PC-9 (cell line): Measurements from ENCODE around the gene CETN3. TPM values are rescaled to one million over a fixed set of nuclear protein-coding genes. Genes with fewer than 3 reads are reported as not detected.

ENCODE experiments used
- BruUV-seq: library from RNA; stranded (reverse); fragments of 400-500 nt; replicated peaks from 2 replicates; lab custom pipeline; 2021; lab: Mats Ljungman, UMichigan
- CTCF ChIA-PET: fragments of 300-600 bp; sonication (Branson Sonifier 250); formaldehyde crosslinking; loops from one replicate; lab custom pipeline; 2022; ENCODE audit warnings: antibody characterized with exemption; lab: Charles Lee
- POLR2A ChIA-PET: fragments of 300-600 bp; sonication (Branson Sonifier 250); formaldehyde crosslinking; loops from one replicate; lab custom pipeline; 2022; ENCODE audit warnings: antibody characterized with exemption; ENCODE audit not compliant: unreplicated experiment; lab: Charles Lee
- DNase-seq, 2 experiments: peaks; one replicate each; pipeline versions ENCODE4 v3.0.0 to v3.0.0-alpha.2; 2015 to 2022; ENCODE audit warnings: mixed read lengths in 1 of 2
- H2AFZ ChIP-seq: fragments of 200-600 bp; sonication (generic); 2 replicates; pipeline ENCODE4 v1.8.1; 2017; ENCODE audit warnings: antibody characterized with exemption
- H3F3A ChIP-seq: fragments of 200-600 bp; sonication (generic); 2 replicates; pipeline ENCODE4 v1.8.1; 2017; ENCODE audit warnings: antibody characterized with exemption, mild to moderate bottlenecking, low read depth; ENCODE audit not compliant: insufficient read depth
- H3K27ac ChIP-seq: fragments of 200-600 bp; sonication (generic); 2 replicates; pipeline ENCODE4 v1.6.1; 2016; ENCODE audit warnings: mixed run types
- H3K27me3 ChIP-seq: fragments of 200-600 bp; sonication (generic); 2 replicates; pipeline ENCODE4 v1.6.1; 2016; ENCODE audit warnings: low read depth, mixed run types; ENCODE audit not compliant: insufficient read depth
- H3K36me3 ChIP-seq: fragments of 200-600 bp; sonication (generic); 2 replicates; pipeline ENCODE4 v1.6.1; 2016; ENCODE audit warnings: low read depth, mixed run types
- H3K4me1 ChIP-seq: fragments of 200-600 bp; sonication (generic); replicated peaks from 2 replicates; pipeline ENCODE4 v1.6.1; 2016; ENCODE audit warnings: mixed run types; ENCODE audit not compliant: insufficient read depth
- H3K4me2 ChIP-seq: fragments of 200-600 bp; sonication (generic); 2 replicates; pipeline ENCODE4 v1.6.1; 2017; ENCODE audit warnings: mixed run types
- H3K4me3 ChIP-seq: fragments of 200-600 bp; sonication (generic); 2 replicates; pipeline ENCODE4 v1.6.1; 2016; ENCODE audit warnings: mixed run types
- H3K79me2 ChIP-seq: fragments of 200-600 bp; sonication (generic); 2 replicates; pipeline ENCODE4 v1.6.1; 2017; ENCODE audit warnings: low read depth, mixed run types
- H3K9me2 ChIP-seq: fragments of 200-600 bp; sonication (generic); 2 replicates; pipeline ENCODE4 v1.8.1; 2017; ENCODE audit warnings: mild to moderate bottlenecking; ENCODE audit not compliant: insufficient read depth
- H3K9me3 ChIP-seq: fragments of 200-600 bp; sonication (generic); 2 replicates; pipeline ENCODE4 v1.8.1; 2016; ENCODE audit warnings: low read depth; ENCODE audit not compliant: insufficient read depth
- H4K20me1 ChIP-seq: fragments of 200-600 bp; sonication (generic); 2 replicates; pipeline ENCODE4 v1.8.1; 2017; ENCODE audit not compliant: insufficient read depth
- EZH2 ChIP-seq: fragments of 200-600 bp; sonication (generic); IDR thresholded peaks from 2 replicates; pipeline ENCODE4 v1.8.0; 2017; ENCODE audit warnings: antibody characterized with exemption, low read depth
- intact Hi-C: fragments of 100-400 bp; cut with micrococcal nuclease; formaldehyde crosslinking; loops from one replicate; pipeline ENCODE4 v1.10.0; 2022; ENCODE audit not compliant: unreplicated experiment
- total RNA-seq: library from RNA; stranded (reverse); gene quantifications from 2 replicates; pipeline ENCODE4 v1.2.3, GENCODE V29; 2021
- TF ChIP-seq, protein P1 (sequence below): fragments of 200-600 bp; sonication (generic); conservative IDR thresholded peaks from 2 replicates; pipeline ENCODE4 v1.6.1; 2017; ENCODE audit warnings: mixed run types, antibody characterized with exemption, mild to moderate bottlenecking, moderate library complexity

The CETN3 gene
- total RNA-seq, 1 experiment from 2014 or later: 35.6 TPM

DNA sequence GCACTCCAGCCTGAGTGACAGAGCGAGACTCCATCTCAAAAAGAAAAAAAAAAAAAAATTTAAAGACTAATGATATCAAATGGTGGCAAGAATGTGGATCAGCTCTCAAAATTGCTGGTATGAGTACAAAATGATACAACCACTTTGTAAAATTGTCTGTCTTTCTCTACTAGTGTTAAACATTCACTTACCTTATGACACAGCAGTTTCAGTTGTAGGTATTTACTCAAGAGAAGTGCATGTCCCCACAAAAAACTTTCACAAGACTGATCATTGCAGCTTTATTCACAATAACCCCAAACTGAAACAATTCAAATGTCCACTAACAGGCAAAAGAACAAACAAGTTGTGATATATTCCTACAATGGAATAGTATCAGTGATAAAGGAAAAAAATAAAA is 14.7 kb upstream of the CETN3 start:
- H3K27ac ChIP-seq: no peak overlapping the region
- H3K27me3 ChIP-seq: no peaks in the 10 kb centered on the region
- BruUV-seq: no TSS peak
- no peak overlapping the region for H3K4me2 ChIP-seq
- H3K36me3 ChIP-seq: no peaks in the 10 kb centered on the region
- no peaks in the 10 kb centered on the region for H4K20me1 ChIP-seq
- no peaks in the 10 kb centered on the region for H3F3A ChIP-seq
- DNase-seq: no peak
- H3K4me1 ChIP-seq: no peaks in the 10 kb centered on the region
- H3K9me2 ChIP-seq: no peaks in the 10 kb centered on the region; the same call in 1 of the 2 replicates
- intact Hi-C loops: no loop called here
- no peak overlapping the region for H2AFZ ChIP-seq
- ChIA-PET POLR2A (no interaction called here), CTCF (no interaction called here)
- no peak for TF ChIP-seq EZH2
- TF ChIP-seq, protein P1, sequence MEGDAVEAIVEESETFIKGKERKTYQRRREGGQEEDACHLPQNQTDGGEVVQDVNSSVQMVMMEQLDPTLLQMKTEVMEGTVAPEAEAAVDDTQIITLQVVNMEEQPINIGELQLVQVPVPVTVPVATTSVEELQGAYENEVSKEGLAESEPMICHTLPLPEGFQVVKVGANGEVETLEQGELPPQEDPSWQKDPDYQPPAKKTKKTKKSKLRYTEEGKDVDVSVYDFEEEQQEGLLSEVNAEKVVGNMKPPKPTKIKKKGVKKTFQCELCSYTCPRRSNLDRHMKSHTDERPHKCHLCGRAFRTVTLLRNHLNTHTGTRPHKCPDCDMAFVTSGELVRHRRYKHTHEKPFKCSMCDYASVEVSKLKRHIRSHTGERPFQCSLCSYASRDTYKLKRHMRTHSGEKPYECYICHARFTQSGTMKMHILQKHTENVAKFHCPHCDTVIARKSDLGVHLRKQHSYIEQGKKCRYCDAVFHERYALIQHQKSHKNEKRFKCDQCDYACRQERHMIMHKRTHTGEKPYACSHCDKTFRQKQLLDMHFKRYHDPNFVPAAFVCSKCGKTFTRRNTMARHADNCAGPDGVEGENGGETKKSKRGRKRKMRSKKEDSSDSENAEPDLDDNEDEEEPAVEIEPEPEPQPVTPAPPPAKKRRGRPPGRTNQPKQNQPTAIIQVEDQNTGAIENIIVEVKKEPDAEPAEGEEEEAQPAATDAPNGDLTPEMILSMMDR: no peak
- H3K79me2 ChIP-seq: no peaks in the 10 kb centered on the region
- no peaks in the 10 kb centered on the region for H3K9me3 ChIP-seq
- H3K4me3 ChIP-seq: no peak overlapping the region

GRCh38 chr5:90421136-90421535 is 11.6 kb upstream of the CETN3 start:
- H3F3A ChIP-seq: no peaks in the 10 kb centered on the region
- no peaks in the 10 kb centered on the region for H3K27me3 ChIP-seq
- no peak overlapping the region for H3K27ac ChIP-seq
- no peaks in the 10 kb centered on the region for H3K4me1 ChIP-seq
- TF ChIP-seq, protein P1: no peak
- no peak overlapping the region for H3K4me2 ChIP-seq
- H3K9me2 ChIP-seq: no peaks in the 10 kb centered on the region; the same call in 1 of the 2 replicates
- no peak overlapping the region for H3K4me3 ChIP-seq
- H4K20me1 ChIP-seq: no peaks in the 10 kb centered on the region
- no peak for DNase-seq
- no peak overlapping the region for H2AFZ ChIP-seq
- CTCF ChIA-PET: no interaction called here
- no peaks in the 10 kb centered on the region for H3K36me3 ChIP-seq
- intact Hi-C loops: no loop called here
- no peaks in the 10 kb centered on the region for H3K79me2 ChIP-seq
- no peaks in the 10 kb centered on the region for H3K9me3 ChIP-seq
- POLR2A ChIA-PET: no interaction called here
- BruUV-seq: no TSS peak

- no TSS peak for BruUV-seq
- POLR2A ChIA-PET: no interaction called here
- CTCF ChIA-PET: no interaction called here
Measured at GRCh38 chr5:90418214-90418613, 8.7 kb upstream of the CETN3 start.

More at GRCh38 chr5:90418214-90418613, 8.7 kb upstream of the CETN3 start:
- intact Hi-C loops: no loop called here
- H3K4me2 ChIP-seq: no peak overlapping the region
- no peaks in the 10 kb centered on the region for H4K20me1 ChIP-seq
- no peaks in the 10 kb centered on the region for H3F3A ChIP-seq
- no peak overlapping the region for H3K4me3 ChIP-seq
- TF ChIP-seq, protein P1: no peak
- no peaks in the 10 kb centered on the region for H3K27me3 ChIP-seq
- H3K9me3 ChIP-seq: no peaks in the 10 kb centered on the region
- no peak overlapping the region for H3K27ac ChIP-seq
- H3K36me3 ChIP-seq: no peaks in the 10 kb centered on the region
- no peak overlapping the region for H2AFZ ChIP-seq
- H3K4me1 ChIP-seq: no peaks in the 10 kb centered on the region
- no peaks in the 10 kb centered on the region for H3K9me2 ChIP-seq
- H3K79me2 ChIP-seq: no peaks in the 10 kb centered on the region
- no peak for DNase-seq
